ENCODE measurements around the gene MICOS13.
A peak's percentile ranks its signal among the peaks of the same experiment; 100 is the strongest.
"Not testable (repeated sequence)": the region's sequence is repeated elsewhere in the genome, so short reads cannot be mapped to it uniquely, and the experiment has no call there.

Gene MICOS13, protein sequence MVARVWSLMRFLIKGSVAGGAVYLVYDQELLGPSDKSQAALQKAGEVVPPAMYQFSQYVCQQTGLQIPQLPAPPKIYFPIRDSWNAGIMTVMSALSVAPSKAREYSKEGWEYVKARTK

GRCh38 chr19:5680437-5681368 lies at the start of gene MICOS13, which contains the start of gene HSD11B1L:
MICOS13 (minus strand) TSS chr19:5680516; CDS start chr19:5680486, 30 bp downstream.
HSD11B1L (plus strand) TSS chr19:5681027; CDS start chr19:5684833, 3,806 bp downstream.
- peak; percentile 99 for DNase-seq

DNA sequence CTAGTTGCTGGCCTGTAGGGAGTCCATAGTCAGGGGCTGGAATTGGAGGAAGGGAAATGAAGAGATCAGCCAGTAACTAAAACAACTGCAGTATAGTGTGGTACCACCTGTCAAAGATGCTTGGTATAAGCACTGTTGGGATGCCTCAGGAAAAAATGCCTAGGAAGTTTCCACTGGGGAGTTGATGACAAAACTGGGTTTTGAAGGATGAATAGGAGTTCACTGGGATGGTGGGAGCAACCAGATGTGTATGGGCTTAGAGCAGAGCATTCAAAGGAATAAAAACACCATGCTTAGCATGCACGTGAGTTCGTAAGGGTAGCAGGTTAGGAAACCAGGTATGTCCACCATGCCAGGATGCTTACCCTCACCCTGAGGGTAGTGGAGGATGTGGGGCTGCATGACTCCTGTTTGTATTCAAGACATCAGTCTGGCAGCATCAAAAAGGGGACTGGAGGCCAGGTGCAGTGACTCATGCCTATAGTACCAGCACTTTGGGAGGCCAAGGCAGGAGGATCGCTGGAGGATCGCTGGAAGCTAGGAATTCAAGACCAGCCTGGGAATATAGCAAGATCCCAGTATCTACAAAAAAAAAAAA lies 47.2 kb upstream of the MICOS13 start:
- DNase-seq: no peak

DNA sequence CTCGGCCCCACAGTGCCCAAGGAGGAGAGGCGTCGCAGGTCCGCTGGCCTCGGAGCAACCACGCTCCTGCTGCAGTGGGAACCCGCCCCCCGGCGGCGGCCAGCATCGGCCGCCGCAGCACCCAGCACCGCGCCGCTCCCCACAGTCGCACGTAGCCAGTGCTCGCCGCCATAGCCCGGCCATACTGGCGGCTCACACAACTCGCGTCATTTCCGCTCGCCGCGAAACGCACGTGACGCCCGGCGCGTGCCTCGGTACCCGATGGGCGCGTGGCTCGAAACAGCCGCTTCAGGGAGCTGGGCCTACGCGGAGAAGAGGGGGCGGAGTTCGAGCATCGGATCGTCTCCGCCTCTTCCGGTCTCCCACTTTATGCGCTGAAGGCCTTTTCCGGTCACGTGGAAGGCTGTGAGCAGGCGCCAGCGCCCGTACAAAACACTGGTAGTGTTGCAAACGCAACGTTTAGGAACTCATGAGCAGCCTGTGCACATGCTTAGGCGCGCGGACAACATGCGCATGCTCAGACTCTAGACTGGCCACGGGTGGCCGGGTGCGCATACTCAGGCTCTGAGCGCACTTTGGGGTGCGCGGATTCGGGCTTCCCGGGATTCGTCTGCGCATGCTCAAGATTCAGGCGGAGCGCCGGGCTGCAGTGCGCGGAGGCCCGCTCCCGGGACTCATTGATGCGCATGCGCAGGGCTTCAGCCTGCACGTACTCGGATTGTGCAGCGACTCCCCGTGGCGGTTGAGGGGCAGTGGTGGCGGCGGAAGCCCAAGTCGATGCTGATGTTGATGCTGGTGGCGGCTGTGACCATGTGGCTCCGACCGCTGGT lies 39.9 kb upstream of the MICOS13 start, which contains the start of the genes CATSPERD and LONP1:
CATSPERD (plus strand) TSS at position 677 of the 830 bp plus-strand sequence; CDS start at position 778, 101 bp downstream.
LONP1 (minus strand) TSS at position 186 of the 830 bp plus-strand sequence; CDS start at position 172, 14 bp downstream.
- peak; percentile 99 for DNase-seq

DNA sequence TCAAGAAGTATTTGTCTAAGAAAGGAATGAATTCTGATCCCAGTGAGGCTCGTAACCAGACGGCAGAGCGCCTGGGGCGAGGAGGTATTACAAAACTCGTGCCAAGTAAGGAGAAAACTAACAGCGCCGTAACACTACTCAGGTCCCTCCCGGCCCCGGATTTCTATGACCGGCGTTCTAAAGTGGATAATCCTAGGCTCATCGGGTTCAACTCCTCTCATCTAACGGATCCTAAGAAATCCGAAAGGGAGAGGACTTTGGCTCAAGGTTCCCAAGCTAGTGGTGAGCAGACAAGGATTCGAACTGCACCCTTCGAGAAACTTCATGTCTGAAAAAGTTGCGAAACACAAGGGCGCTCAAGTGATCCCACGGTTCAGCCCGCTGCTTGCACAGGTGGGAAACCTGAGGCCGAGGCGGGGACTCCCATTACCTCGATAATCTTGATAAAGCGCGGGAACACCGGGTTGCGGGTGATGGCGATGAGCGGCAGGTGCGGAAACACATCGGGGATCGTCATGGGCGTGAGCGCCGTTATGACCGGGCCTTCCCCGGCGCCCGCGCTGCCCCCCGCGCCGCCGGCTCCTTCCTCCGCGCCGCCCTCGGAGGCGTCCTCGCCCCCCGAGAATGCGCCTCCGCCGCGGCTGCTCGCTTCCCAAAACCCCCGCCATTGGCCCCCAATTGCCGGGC lies 39.1 kb upstream of the MICOS13 start:
- DNase-seq: no peak

- DNase-seq: no peak
Observed at GRCh38 chr19:5718579-5719273, 38.4 kb upstream of the MICOS13 start.

- no peak for DNase-seq
Observed at GRCh38 chr19:5718037-5718578, 37.8 kb upstream of the MICOS13 start.

GRCh38 chr19:5717215-5717935 lies 37.1 kb upstream of the MICOS13 start:
- DNase-seq: no peak

- no peak for DNase-seq
Observed at GRCh38 chr19:5714816-5715215, 34.5 kb upstream of the MICOS13 start.

GRCh38 chr19:5713228-5713627 lies 32.9 kb upstream of the MICOS13 start:
- DNase-seq: no peak

DNA sequence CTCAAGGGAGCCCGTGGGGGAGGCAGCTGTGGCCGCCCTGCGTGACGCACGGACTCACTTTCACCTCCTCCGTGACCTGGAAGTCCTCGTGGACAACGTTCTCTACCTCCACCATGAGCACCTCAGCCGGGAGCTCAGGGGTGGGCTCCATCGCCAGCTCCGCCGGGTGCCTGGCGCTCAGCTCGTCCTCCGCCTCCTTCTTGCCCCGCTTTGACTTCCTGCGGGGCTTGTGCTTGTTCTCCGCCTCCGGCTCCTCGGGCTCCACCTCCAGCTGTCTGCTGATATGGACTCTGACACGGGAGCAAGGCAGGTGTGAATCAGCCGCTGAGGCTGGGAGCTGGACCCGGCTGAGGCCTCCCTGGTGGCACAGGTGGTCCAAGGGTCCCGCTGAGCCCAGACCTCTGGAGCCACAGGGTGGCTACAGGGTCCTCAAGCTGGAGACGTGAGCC lies 31.4 kb upstream of the MICOS13 start:
- DNase-seq: no peak

GRCh38 chr19:5711025-5711424 lies 30.7 kb upstream of the MICOS13 start:
- no peak for DNase-seq

GRCh38 chr19:5707576-5708575 lies 27.6 kb upstream of the MICOS13 start:
- DNase-seq: no peak

GRCh38 chr19:5706876-5707573 lies 26.7 kb upstream of the MICOS13 start:
- no peak for DNase-seq

GRCh38 chr19:5705552-5705951 lies 25.2 kb upstream of the MICOS13 start:
- no peak for DNase-seq

DNA sequence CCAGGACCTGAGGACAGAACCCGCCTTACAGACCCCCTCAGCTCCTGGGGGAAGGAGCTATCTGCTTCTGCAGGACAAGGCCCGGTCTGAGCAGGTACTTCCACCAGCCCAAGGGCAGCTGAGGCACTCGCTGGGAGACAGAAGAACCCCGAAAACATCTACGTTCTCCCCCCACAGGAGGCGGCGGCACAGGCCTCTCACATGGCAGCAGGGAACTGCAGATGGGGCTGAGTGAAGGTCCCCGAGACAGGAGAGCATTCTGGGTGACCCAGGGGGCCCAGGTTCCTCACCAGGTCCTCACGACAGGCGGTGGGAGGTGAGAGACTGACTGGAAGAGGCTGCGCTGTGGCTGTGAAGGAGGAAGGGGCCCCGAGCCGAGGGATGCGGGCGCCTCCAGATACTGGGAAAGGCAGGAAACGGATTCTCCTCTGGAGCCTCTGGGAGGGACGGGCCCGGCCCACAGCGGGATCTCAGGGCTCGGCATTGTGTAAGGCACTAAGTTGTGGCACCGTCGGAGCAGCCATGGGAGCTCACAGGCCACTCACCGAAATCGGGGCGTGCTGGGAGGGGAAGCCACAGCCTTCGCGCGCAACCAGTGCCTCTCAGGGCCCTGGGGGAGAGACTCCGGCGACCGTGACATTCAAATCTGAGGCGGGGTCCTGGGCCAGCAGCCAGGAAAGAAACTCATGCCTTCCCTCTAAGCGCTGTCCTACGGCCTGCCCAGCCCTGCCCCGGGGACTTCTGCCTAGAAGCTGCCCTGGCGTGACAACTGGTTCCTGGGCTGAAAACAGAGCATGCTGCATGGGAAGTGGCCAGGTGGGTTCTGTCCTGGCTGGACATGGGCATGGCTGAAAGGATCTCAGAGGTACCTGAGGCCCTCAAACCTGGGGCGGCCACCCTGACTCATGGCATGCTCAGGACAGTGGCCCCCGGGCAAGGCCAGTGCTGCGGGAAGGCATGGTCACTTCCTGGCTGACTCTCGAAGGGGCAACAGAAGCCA lies 23.8 kb upstream of the MICOS13 start:
- no peak for DNase-seq

DNA sequence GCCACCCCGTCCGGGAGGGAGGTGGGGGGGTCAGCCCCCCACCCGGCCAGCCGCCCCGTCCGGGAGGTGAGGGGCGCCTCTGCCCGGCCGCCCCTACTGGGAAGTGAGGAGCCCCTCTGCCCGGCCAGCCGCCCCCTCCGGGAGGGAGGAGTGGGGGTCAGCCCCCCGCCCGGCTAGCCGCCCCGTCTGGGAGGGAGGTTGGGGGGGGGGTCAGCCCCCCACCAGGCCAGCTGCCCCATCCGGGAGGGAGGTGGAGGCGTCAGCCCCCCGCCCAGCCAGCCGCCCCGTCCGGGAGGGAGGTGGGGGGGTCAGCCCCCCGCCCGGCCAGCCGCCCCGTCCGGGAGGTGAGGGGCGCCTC lies 21.7 kb upstream of the MICOS13 start:
- not testable (repeated sequence) for DNase-seq

Data from activated CD8-positive, alpha-beta memory T cell treated with anti-CD3 and anti-CD28 coated beads for 24 hours (primary cell).